ENCODE results near the gene CTSF.
A peak's percentile ranks its signal among the peaks of the same experiment; 100 is the strongest.
"Not testable (repeated sequence)": the region's sequence is repeated elsewhere in the genome, so short reads cannot be mapped to it uniquely, and the experiment has no call there.

The CTSF gene

GRCh38 chr11:66568124-66568916 is at the start of gene CTSF:
CTSF (minus strand) TSS chr11:66568606; CDS start chr11:66568486, 120 bp downstream.
- peak; percentile 51 for DNase-seq (ENCODE audit: low read depth)

GRCh38 chr11:66617155-66617834 is 48.9 kb upstream of the CTSF start:
- no peak for DNase-seq (ENCODE audit: low read depth)

GRCh38 chr11:66616379-66617154 is 48.2 kb upstream of the CTSF start, which contains the start of gene RBM14:
RBM14 (plus strand) TSS chr11:66616630; CDS start chr11:66616721, 91 bp downstream.
- peak; percentile 93 for DNase-seq (ENCODE audit: low read depth)

- no peak for DNase-seq (ENCODE audit: low read depth)
Observed at GRCh38 chr11:66614073-66614472, 45.7 kb upstream of the CTSF start.

- no peak for DNase-seq (ENCODE audit: low read depth)
Observed at GRCh38 chr11:66612458-66612857, 44.1 kb upstream of the CTSF start.

GRCh38 chr11:66609721-66610617 is 41.6 kb upstream of the CTSF start:
- DNase-seq (ENCODE audit: low read depth), result no peak

- no peak for DNase-seq (ENCODE audit: low read depth)
Observed at GRCh38 chr11:66607126-66607834, 38.9 kb upstream of the CTSF start.

GRCh38 chr11:66606608-66607007 is 38.2 kb upstream of the CTSF start:
- DNase-seq (ENCODE audit: low read depth), result not testable (repeated sequence)

- DNase-seq (ENCODE audit: low read depth), result no peak
Observed at GRCh38 chr11:66604155-66604554, 35.7 kb upstream of the CTSF start.

GRCh38 chr11:66603072-66603471 is 34.7 kb upstream of the CTSF start:
- DNase-seq (ENCODE audit: low read depth), result no peak

GRCh38 chr11:66600631-66601233 is 32.3 kb upstream of the CTSF start:
- no peak for DNase-seq (ENCODE audit: low read depth)

- no peak for DNase-seq (ENCODE audit: low read depth)
Observed at GRCh38 chr11:66600219-66600618, 31.8 kb upstream of the CTSF start.

GRCh38 chr11:66598993-66599392 is 30.6 kb upstream of the CTSF start:
- DNase-seq (ENCODE audit: low read depth), result no peak

- DNase-seq (ENCODE audit: low read depth), result no peak
Observed at GRCh38 chr11:66595245-66595904, 27.0 kb upstream of the CTSF start.

- no peak for DNase-seq (ENCODE audit: low read depth)
Observed at GRCh38 chr11:66593650-66594049, 25.2 kb upstream of the CTSF start.

- DNase-seq (ENCODE audit: low read depth), result no peak
Observed at GRCh38 chr11:66593303-66593635, 24.9 kb upstream of the CTSF start.

- peak; percentile 99 for DNase-seq (ENCODE audit: low read depth)
Observed at GRCh38 chr11:66592457-66593302, 24.3 kb upstream of the CTSF start, which contains the start of the genes CCDC87 and CCS. CCDC87 (minus strand) TSS chr11:66593063; CDS start chr11:66593015, 48 bp downstream. CCS (plus strand) TSS chr11:66593185; CDS start chr11:66593262, 77 bp downstream.

GRCh38 chr11:66591175-66591574 is 22.8 kb upstream of the CTSF start:
- no peak for DNase-seq (ENCODE audit: low read depth)

Measured in stimulated activated CD8-positive, alpha-beta memory T cell treated with anti-CD3 and anti-CD28 coated beads, Interleukin-7, amount 100 ng/mL, for 24 hours (primary cell).